ENCODE measurements around the gene FHIT. TPM values are rescaled to one million over a fixed set of nuclear protein-coding genes. Genes with fewer than 3 reads are reported as not detected.

FHIT gene
- total RNA-seq, 4 donors from 2014 or later: 8.8 to 35.6 (median 12.6) TPM

DNA sequence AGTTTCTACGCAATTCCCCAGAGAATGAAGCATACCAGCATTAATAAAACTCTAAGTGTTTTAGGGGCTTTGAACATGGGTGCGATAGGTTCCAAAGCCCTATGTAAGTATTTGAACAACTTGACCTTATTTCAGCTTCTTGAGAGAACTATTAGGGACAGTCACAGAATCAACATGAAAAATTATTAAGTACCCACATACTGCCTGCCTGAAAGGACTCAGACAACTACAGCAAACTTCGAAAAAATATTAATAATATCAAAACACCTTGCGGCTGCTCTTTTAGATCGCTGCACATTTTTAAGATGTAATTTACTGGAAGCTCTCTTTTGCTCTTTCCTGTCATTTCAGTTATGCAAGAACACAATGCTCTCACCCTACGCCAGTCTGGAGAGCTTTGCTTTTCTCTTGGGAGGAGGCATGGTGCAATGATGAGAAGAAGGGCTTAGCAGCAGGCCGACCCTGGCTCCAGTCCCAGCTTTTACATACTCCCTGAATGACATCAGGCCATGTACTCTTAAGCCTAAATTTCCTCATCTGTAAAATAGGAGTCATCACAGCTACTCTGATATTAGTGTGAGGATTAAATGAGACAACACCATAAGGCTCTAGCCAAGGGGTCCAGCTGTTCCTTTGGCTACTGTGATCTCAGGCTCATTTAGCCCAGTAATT, 640.7 kb downstream of the FHIT start:
- WGBS: 83% methylated on average over 7 of the region's 7 CpGs
- Histone ChIP-seq H3K36me3 (no peaks in the 10 kb centered on the region), H3K4me1 (peaks cover 3% of the 10 kb centered on the region), H3K27me3 (no peaks in the 10 kb centered on the region), H3K27ac (no peak overlapping the region), H3K4me3 (no peak overlapping the region), H3K9me3 (no peaks in the 10 kb centered on the region)
- peak; percentile 71 to 84 for DNase-seq (ENCODE audit: low spot score in 2 of 2)
- TF ChIP-seq, protein P1, sequence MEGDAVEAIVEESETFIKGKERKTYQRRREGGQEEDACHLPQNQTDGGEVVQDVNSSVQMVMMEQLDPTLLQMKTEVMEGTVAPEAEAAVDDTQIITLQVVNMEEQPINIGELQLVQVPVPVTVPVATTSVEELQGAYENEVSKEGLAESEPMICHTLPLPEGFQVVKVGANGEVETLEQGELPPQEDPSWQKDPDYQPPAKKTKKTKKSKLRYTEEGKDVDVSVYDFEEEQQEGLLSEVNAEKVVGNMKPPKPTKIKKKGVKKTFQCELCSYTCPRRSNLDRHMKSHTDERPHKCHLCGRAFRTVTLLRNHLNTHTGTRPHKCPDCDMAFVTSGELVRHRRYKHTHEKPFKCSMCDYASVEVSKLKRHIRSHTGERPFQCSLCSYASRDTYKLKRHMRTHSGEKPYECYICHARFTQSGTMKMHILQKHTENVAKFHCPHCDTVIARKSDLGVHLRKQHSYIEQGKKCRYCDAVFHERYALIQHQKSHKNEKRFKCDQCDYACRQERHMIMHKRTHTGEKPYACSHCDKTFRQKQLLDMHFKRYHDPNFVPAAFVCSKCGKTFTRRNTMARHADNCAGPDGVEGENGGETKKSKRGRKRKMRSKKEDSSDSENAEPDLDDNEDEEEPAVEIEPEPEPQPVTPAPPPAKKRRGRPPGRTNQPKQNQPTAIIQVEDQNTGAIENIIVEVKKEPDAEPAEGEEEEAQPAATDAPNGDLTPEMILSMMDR (IDR thresholded peaks at IDR 0.05): no peak
- TF ChIP-seq POLR2A (IDR thresholded peaks at IDR 0.05) (no peak), POLR2AphosphoS5 (IDR thresholded peaks at IDR 0.05) (peak in 1 of 3 donors; percentile 60)

DNA sequence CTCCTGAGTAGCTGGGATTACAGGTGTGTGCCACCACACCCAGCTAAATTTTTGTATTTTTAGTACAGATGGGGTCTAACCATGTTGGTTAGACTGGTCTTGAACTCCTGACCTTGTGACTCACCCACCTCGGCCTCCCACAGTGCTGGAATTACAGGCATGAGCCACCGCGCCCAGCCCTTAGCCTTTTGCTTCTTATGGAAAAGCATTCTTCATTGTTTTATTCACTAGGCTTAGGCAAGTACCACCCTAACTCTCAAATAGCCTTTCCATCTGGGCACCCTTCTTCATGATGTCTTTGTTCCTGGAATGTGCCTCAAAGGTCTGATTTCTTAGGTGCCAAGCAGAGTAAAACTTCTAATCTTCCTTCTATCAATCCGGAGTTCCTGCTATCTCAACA, 641.8 kb downstream of the FHIT start:
- WGBS: 85% methylated on average over 4 of the region's 4 CpGs
- Histone ChIP-seq H3K4me3 (no peak overlapping the region), H3K9me3 (no peaks in the 10 kb centered on the region), H3K27me3 (no peaks in the 10 kb centered on the region), H3K36me3 (no peaks in the 10 kb centered on the region), H3K27ac (no peak overlapping the region), H3K4me1 (peaks cover 3% of the 10 kb centered on the region)
- TF ChIP-seq EP300 (IDR thresholded peaks at IDR 0.05) (no peak), POLR2AphosphoS5 (IDR thresholded peaks at IDR 0.05) (no peak), POLR2A (IDR thresholded peaks at IDR 0.05) (no peak)
- TF ChIP-seq, protein P1 (IDR thresholded peaks at IDR 0.05): no peak
- DNase-seq (ENCODE audit: low spot score in 2 of 2): no peak

DNA sequence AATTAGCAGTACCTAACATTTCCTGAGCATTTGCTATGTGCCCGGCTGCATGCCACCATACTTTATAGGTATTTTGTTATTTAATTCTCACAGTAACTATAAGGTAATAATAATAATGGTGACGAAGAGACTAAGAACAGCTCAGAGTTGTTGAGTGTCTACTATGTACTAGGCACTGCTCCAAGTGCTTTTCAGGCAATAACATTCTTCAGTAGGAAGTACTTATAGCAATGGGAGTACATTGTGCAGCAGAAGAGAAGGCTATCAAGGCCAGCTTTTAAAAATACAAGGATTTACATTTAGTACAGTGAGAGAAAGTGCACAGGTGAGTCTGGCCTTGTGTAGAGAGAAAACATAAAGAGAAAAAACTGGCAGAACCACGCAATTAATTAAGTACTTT, 647.4 kb downstream of the FHIT start:
- no peaks in the 10 kb centered on the region for H3K36me3 ChIP-seq
- TF ChIP-seq POLR2AphosphoS5 (IDR thresholded peaks at IDR 0.05) (no peak), POLR2A (IDR thresholded peaks at IDR 0.05) (no peak), EP300 (IDR thresholded peaks at IDR 0.05) (no peak)
- TF ChIP-seq, protein P1 (IDR thresholded peaks at IDR 0.05): no peak
- no peaks in the 10 kb centered on the region for H3K9me3 ChIP-seq
- no peaks in the 10 kb centered on the region for H3K4me1 ChIP-seq
- no peak for DNase-seq (ENCODE audit: low spot score in 2 of 2)
- H3K27ac ChIP-seq: no peak overlapping the region
- H3K4me3 ChIP-seq: no peak overlapping the region
- H3K27me3 ChIP-seq: no peaks in the 10 kb centered on the region
- WGBS: 97% methylated on average over 3 of the region's 3 CpGs

DNA sequence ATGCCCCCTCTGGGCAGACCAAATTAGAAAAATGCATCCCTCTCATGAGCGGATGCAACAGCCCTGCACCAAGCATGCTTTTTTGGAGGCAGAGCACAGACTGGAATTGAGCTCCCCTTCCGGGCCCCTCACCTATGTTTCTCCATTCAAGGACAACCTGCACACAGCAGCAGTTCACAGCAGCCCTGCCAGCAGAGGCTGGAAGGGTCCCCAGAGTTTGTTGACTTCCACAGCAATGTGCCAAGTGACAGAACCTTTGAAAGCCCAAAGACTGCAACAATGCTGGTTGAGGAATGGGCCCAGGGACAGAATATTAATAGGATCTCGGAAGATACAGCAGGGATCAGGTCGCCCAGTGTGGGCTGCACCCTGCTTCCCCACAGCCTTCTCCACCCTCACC, 650.4 kb downstream of the FHIT start:
- no peak overlapping the region for H3K4me3 ChIP-seq
- no peaks in the 10 kb centered on the region for H3K4me1 ChIP-seq
- H3K27ac ChIP-seq: no peak overlapping the region
- TF ChIP-seq, protein P1 (IDR thresholded peaks at IDR 0.05): no peak
- TF ChIP-seq EP300 (IDR thresholded peaks at IDR 0.05) (no peak), POLR2A (IDR thresholded peaks at IDR 0.05) (no peak), POLR2AphosphoS5 (IDR thresholded peaks at IDR 0.05) (no peak)
- DNase-seq (ENCODE audit: low spot score in 2 of 2): no peak
- no peaks in the 10 kb centered on the region for H3K27me3 ChIP-seq
- H3K36me3 ChIP-seq: no peaks in the 10 kb centered on the region
- WGBS: 91% methylated on average over 4 of the region's 4 CpGs
- H3K9me3 ChIP-seq: no peaks in the 10 kb centered on the region

DNA sequence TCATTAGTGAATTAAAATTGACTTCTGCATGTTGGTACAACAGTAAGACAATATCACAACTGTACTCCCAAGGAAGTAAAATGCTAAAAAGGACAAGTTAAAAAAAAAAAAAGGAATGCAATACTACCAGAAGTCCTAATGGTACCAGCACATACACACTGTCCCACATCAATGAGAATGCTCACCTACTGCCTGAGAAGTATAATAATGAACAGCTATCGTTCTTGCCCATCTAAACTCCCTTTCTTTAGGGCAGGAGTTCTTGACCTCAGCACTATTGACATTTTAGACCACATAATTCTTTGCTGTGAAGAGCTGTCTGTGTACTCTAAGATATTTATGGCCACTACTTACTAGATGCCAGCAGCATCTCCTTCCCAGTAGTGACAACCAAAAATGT, 651.7 kb downstream of the FHIT start:
- WGBS: 50% methylated on average over 1 of the region's 1 CpG
- Histone ChIP-seq H3K4me3 (no peak overlapping the region), H3K4me1 (no peaks in the 10 kb centered on the region), H3K9me3 (no peaks in the 10 kb centered on the region), H3K27me3 (no peaks in the 10 kb centered on the region), H3K27ac (no peak overlapping the region), H3K36me3 (no peaks in the 10 kb centered on the region)
- DNase-seq (ENCODE audit: low spot score in 2 of 2): no peak
- TF ChIP-seq, protein P1 (IDR thresholded peaks at IDR 0.05): no peak
- no peak for TF ChIP-seq POLR2A (IDR thresholded peaks at IDR 0.05)
- no peak for TF ChIP-seq EP300 (IDR thresholded peaks at IDR 0.05)
- TF ChIP-seq POLR2AphosphoS5 (IDR thresholded peaks at IDR 0.05): no peak

All from suprapubic skin (tissue), 4 donors.